GM21390 (cell line): ENCODE measurements around the gene ZNF304.
"Not testable (repeated sequence)": the region's sequence is repeated elsewhere in the genome, so short reads cannot be mapped to it uniquely, and the experiment has no call there.

Experiments used
- ATAC-seq: cut with Tn5 transposase; IDR thresholded peaks from one replicate; pipeline ENCODE4 v1.9.1; 2021; ENCODE audit not compliant: unreplicated experiment

The ZNF304 gene

DNA sequence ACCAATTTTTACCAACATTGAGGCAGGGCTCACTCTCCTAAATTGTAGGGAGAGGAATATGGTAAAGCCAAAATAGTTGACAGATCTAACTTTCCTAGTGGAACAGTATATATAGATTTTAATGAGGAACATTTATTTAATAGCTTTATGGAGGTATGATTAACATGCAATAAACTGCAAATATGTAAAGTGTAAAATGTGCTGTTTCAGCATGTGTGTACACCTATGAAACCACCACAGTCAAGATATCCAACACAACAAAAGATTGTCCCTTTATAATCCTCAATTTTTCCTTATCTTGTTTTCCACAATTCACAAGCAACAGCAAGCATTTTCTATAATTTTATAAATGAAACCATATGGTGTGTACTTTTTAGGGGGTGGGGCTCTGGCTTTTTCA lies 8.2 kb downstream of the ZNF304 start:
- no peak for ATAC-seq

DNA sequence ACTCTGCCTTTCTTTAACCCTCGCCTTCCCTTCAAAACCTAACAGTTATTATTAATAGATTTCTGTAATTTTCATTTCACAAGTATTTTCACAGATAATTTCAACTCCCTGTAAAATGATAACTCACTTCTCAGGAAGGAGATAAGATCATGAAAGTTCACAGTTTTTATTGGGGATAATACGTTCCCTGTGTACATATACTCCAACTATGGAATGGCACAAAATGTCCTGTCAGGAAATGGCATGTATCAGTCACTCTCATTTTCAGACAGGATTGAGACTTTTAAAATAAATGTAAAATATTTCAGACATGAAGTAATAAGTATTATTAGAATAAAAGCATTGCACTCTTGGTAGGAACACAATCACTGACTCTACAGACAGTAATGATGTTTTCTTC lies 11.3 kb downstream of the ZNF304 start:
- no peak for ATAC-seq

DNA sequence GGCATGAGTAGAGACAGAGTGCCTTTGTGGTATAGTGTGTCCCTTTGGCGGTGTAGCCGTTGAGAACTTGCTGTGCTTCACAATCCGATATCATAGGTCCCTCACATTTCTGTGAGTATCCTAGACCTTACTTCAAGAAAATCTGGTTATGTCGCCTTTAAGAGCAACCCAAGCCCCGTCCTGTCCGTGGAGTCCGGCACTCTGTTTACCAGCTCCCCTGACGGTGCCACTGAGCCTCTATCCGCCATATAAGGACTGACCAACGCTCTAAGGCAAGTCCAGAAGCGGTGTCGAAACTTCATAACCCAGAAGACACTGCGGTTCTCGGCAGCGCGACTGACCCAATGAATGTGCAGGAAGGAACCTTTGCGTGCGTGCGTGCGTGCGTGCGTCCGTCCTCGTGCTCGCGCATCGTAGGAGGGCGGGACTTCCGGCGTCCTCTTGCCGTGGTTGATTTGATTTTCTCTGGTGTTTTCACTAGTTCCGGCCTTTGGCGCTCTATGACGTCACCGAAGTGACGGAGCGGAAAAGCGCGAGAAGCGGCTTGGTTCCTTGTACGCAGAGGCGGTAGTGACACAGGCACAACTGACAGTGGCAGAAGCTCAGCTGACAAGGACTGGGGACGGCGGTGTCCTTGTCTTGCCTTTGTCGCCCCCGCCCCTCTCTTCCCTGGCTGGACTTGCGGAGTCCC lies 12.1 kb downstream of the ZNF304 start, which contains the start of the genes TRAPPC2B and ZNF547:
Gene TRAPPC2B, plus strand, starts transcription at position 555 of the 691 bp plus-strand sequence. CDS start 1,283 bp downstream, outside the sequence.
Gene ZNF547, plus strand, starts transcription at position 555 of the 691 bp plus-strand sequence. CDS start 5,005 bp downstream, outside the sequence.
- peak; percentile 94 for ATAC-seq

GRCh38 chr19:57363688-57364181 lies 12.7 kb downstream of the ZNF304 start:
- ATAC-seq: peak; percentile 4

DNA sequence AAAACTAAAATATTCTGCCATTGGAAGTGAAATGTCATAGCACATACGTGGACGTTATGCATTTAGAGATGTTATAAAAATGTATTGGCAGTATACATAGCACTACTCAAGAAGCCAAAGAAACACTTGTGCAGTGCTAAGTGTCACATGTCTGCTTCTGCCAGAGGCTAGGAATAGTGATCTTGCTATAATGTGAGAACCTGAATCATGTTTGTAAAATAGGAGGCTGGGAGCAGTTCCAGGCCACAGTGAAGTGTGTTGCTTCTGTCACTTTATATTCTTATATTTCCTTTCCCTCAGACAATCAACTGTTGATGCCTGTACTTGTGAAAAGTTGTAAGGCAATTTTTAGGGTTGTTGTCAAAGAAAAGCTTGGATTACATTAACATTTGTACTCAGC lies 15.7 kb downstream of the ZNF304 start:
- ATAC-seq: no peak

- no peak for ATAC-seq
Measured at GRCh38 chr19:57374179-57374578, 23.1 kb downstream of the ZNF304 start.

DNA sequence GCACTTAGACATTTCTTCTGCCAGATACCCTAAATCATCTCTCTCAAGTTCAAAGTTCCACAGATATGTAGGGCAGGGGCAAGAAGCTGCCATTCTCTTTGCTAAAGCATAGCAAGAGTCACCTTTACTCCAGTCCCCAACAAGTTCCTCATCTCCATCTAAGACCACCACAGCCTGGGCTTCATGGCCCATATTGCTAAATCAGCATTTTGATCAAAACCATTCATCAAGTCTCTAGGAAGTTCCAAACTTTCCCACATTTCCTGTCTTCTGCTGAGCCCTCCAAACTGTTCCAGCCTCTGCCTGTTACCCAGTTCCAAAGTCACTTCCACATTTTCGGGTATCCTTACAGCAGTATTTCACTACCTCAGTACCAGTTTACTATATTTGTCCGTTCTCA lies 23.6 kb downstream of the ZNF304 start:
- not testable (repeated sequence) for ATAC-seq

GRCh38 chr19:57376151-57376550 lies 25.1 kb downstream of the ZNF304 start:
- no peak for ATAC-seq

DNA sequence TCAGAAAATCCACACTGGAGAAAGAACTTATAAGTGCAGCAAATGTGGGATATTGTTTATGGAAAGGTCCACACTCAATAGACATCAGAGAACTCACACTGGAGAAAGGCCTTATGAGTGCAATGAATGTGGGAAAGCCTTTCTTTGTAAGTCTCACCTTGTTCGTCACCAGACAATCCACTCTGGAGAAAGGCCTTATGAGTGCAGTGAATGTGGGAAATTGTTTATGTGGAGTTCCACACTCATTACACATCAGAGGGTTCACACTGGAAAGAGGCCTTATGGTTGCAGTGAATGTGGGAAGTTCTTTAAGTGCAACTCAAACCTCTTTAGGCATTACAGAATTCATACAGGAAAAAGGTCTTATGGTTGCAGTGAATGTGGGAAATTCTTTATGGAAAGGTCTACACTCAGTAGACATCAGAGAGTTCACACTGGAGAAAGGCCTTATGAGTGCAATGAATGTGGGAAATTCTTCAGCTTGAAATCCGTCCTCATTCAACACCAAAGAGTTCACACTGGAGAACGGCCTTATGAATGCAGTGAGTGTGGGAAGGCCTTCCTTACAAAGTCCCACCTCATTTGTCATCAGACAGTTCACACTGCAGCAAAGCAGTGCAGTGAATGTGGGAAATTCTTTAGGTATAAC lies 26.6 kb downstream of the ZNF304 start:
- no peak for ATAC-seq

GRCh38 chr19:57380923-57381322 lies 29.9 kb downstream of the ZNF304 start:
- no peak for ATAC-seq

- ATAC-seq: no peak
Measured at GRCh38 chr19:57382806-57383488, 31.9 kb downstream of the ZNF304 start.

DNA sequence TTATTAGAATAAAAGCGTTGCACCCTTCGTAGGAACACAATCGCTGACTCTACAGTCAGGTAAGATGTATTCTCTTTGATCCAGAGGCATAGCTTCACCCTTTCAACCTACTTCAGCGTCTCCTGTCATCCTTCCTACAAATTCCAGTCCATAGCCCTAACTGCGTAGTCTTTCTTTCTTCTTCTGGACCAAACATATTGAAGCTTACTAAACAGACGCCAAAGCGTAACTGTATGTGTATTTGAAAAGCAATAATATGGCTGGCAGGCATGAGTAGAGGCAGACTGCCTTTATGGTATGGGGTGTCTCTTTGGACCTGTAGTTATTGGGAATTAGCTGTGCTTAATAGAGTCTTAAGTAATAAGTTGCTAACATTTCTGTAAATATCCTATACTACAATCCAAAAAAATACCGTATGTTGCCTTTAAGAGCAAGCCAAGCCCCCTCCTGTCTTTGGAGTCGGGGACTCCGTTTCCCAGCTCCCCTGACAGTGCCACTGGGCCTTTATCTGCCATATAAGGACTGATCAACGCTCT lies 38.2 kb downstream of the ZNF304 start:
- no peak for ATAC-seq

- ATAC-seq: peak; percentile 98
Measured at GRCh38 chr19:57389730-57390598, 38.9 kb downstream of the ZNF304 start, which contains the start of gene ZNF548. ZNF548 (plus strand) TSS chr19:57389854; CDS start chr19:57390100, 246 bp downstream.

- no peak for ATAC-seq
Measured at GRCh38 chr19:57395710-57396109, 44.6 kb downstream of the ZNF304 start.

DNA sequence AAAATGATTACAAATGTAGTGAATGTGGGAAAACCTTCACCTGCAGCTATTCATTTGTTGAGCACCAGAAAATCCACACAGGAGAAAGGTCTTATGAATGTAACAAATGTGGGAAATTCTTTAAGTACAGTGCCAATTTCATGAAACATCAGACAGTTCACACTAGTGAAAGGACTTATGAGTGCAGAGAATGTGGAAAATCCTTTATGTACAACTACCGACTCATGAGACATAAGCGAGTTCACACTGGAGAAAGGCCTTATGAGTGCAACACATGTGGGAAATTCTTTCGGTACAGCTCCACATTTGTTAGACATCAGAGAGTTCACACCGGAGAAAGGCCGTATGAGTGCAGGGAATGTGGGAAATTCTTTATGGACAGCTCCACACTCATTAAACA lies 47.8 kb downstream of the ZNF304 start:
- ATAC-seq: no peak

GRCh38 chr19:57403737-57404563 lies 52.9 kb downstream of the ZNF304 start:
- no peak for ATAC-seq

- no peak for ATAC-seq
Measured at GRCh38 chr19:57406516-57407123, 55.5 kb downstream of the ZNF304 start.
